A204.1 (cell line): Measurements from ENCODE around the gene UBE2V1.

Experiments used
- FAIRE-seq: peaks from 2 replicates; lab custom pipeline; 2012; peaks lifted over from hg19 to GRCh38; lab: Jason Lieb, UNC

UBE2V1 gene

DNA sequence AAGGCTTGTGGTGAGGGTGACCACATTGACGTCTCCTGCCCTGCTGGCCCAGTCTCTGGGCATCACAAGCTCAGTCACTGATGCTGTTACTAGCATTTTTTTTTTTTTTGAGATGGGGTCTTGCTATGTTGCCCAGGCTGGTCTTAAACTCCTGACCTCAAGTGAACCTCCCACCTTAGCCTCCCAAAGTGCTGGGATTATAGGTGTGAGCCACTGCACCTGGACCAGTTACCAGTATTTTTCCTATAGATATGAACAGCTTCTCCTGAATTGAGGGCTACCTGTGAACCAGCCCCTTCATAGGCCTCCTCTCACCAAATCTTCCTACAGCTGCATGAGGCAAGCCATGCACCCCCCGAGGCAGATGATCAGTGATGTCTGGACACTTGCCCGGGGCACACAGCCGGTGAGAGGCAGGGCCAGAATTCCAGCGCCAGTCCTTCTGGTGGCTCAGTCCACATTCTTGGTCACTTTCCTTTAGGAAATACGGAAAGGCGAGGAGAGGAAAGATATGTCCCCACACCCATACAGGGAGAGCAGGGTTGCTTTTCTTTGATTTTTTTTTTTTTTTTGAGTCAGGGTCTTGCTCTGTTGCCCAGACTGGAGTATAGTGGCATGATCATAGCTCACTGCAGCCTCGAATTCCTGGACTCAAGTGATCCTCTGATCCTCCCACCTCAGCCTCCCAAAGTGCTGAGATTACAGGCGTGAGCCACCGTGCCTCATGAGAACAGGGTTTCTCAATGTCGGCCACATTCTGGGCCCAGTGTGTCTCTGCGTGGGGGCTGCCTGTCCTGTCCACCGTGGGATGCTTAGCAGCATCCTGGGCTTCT is 50.7 kb downstream of the UBE2V1 start:
- no peak for FAIRE-seq

DNA sequence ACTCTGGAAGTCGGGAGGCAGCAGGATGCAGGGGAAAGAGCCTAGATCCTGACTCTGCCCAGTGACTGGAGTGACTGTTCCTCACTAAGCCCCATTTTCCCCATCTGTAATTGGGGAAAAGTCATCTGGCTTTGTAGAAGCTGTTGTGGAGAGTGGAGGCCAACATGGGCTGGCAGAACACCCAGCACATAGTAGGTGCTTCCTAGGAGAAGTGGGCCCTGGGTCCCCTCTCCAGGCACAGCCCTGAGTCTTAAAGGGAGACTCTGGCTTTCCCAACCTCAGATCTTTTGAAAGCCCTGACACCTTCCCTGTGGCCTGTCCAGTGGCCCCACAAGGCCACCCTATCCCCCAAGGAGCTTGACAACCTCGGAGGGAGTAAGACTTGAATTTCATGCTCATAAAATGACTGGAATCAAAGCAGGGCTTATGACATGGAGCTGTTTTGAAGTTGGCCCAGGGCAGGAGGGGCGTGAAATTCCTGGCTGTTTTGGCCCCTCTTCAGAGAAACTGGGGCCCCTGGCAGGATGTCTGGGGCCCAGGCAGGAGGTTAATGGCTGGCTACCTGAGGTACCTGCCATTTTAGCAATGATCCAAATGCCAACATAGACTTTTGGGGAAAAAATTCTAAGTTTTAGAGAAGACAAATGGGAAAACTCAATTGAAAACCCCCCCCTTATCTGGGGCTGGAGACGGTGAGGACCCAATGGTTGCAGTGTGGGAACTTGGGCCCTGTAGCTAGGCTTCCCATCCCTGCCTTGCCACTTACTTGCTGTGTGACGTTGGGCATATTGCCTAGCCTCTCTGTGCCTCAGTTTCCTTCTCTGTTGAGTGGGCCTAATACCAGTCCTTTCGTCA is 51.6 kb downstream of the UBE2V1 start:
- FAIRE-seq: no peak

DNA sequence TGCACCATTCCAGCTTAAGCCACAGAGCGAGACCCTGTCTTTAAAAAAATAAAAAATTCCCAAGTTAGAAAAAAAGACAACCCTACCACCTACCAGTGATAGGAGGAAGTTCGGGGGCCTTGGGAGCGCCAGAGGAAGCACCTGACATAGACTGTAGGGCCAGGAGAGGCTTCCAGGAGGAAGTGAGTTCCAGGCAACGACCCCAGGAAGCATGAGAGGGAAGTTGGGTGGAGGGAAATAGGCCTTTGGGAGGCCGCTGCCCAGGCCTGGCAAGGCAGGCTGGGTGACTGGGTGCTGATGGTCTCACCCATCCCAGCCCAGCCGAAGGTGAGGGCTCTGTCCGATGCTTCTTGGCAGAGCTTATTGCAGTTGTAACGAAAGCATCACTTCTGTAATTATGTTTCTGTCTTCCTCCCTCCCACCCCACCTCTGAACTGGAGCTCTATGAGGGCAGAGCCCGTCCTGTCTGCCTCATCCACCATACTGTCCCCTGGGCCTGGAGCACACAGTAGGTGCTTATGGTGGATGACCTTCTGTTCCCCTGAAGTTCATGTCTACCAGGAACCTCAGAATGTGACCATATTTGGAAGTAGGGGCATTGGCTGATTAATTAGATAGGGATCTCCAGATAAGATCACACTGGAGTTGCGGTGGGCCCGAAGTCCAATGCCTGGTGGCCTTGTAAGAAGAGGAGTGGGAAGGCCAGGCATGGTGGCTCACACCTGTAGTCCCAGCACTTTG is 54.1 kb downstream of the UBE2V1 start:
- FAIRE-seq: no peak

DNA sequence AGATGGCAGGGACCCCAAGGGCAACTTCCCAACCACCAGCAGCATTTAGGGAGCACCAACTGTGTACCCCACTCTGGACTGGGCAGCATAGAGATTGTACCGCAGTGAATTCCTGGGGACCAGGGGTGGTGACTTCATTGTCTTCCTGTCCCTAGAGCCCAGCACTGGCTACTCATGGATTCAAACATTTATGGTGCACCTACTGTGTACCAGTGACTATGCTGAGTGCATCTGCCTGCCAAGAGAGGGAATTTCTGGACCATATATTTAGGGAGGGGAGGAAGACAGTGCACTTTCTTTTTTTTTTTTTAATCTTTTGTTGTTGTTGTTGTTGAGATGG is 55.3 kb downstream of the UBE2V1 start:
- no peak for FAIRE-seq

DNA sequence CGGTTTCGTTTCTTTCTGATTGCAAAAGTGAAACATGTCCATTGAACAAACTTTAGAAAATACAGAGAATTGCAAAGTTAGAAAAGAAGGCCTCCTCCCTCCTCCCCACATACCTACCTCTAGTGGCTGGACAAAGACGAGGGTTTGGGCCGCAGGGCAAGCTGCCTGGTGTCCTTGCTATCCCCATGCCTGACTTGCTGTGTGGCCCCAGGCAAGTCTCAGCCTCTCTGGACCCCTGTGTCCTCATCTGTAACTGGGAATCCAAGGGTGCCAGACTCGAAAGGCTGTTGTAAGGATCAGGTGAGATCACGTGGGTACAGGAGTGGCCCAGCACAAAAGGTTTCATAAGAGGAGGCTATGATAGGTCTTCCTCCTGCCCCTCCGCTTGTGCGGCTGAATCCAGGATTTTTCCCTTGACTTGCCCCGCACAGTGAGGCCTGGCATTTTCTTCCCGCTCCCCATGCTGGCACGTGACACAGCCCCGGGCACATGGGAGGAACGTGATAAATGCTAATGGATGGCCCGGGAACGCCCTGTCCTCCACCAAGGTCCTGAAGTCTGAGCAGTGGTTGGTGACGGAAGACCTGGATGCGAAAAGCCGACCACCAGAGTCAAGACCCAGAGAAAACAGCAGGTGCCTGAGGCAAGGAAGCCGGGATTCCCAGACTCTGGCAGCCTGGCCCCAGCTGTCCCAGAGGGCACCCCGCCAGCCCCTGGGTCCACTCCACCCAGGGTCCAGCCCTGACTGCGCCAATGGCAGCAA is 55.8 kb downstream of the UBE2V1 start:
- FAIRE-seq: no peak

DNA sequence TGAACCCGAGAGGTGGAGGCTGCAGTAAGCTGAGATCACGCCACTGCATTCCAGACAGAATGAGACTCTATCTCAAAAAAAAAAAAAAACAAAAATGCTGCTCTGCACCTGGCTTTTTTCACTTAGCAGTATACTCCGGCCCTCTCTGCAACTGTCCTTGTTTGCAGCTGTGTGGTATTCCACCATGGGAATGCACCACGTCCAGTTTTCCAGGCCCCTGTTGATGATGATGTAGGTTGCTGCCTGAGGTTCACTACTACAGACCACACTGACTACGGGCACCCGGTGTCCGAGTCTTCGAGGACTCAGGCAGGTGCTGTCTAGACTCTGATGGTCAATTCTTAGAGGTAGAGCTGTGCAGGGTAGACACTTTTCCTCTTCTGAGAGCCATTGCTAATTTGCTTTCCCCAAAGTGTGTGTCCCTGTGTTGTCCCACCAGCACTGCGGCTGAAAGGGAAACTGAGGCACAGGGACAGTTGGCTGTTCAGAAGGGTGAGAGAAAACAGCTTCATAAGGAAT is 56.5 kb downstream of the UBE2V1 start:
- no peak for FAIRE-seq

DNA sequence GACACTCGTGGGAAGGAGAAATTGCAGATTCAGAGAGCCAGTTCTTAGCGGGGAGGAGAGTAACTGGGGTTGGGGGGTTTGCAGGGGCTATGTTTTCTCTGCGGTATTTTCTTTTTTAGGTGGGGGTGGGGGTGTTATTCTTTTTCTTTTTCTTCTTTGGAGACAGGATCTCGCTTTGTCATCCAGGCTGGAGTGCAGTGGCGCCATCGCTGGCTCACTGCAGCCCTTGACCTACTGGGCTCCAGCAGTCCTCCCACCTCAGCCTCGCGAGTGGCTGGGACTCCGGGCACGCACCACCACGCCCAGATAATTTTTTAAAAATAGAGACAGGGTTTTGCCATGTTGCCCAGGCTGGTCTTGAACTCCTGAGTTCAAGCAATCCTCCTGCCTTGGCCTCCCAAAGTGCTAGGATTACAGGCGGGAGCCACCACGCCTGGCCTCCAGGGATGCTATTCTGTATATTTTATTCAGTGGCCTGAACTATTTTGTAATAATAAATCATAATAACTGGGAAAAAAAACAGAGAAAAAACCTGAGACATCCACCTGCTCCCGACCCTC is 57.3 kb downstream of the UBE2V1 start:
- no peak for FAIRE-seq

DNA sequence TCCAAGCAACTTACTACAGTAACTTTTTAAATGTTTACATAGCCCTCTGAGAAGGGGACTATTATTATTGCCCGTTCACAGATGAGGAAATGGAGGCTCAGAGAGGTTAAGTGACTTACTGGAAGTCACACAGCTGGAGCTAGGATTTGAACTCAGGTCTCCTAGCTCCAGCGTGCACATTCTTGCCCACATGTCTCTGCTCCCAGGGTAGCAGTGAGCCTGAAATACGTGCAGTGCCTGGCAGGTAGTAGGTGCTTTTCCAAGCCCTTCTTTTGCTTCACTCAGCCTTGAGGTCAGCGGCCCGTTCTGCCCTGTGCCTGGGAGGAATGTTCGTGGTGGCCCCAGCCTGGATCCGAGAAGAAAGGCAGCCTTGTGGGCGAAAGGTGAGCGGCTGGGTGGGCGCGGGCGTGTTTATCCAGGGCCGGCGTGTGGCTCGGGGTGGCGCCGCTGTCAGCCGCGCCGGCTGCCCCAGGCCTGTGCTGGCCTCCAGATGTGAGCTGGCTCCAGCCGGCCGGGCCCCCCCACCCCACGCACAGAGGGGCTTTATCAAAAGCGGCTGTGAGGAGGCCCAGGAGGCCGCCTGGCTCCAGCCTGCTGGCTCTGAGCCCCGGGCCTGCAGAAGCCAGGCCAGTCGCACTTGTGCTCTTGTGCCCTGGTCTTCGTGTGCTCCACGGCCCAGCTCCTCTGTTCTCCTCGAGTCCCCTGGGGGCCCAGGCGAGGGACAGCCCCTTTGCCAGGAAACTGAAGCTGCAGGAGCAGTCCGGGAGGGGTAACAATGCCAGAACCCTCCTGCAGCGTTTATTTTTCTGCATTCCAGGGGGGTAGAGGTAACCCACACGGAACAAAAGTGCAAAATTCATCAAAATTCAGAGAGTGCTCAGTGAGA is 58.1 kb downstream of the UBE2V1 start:
- FAIRE-seq: no peak

DNA sequence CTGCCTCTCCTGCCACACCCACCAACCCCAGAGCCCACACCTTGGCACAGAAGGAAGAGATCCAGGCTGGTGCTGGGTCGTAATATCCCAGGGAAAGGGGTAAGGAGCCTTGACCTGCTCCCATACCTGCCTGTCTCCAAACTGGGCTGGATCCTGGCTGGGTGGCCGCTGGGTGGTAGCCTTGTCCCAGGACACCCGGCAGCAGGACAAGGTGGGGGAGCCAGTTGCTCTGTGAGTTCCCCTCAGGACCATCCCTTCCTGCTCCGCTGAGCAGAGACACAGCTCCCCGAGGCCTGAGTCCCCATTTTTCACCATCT is 58.8 kb downstream of the UBE2V1 start:
- no peak for FAIRE-seq

DNA sequence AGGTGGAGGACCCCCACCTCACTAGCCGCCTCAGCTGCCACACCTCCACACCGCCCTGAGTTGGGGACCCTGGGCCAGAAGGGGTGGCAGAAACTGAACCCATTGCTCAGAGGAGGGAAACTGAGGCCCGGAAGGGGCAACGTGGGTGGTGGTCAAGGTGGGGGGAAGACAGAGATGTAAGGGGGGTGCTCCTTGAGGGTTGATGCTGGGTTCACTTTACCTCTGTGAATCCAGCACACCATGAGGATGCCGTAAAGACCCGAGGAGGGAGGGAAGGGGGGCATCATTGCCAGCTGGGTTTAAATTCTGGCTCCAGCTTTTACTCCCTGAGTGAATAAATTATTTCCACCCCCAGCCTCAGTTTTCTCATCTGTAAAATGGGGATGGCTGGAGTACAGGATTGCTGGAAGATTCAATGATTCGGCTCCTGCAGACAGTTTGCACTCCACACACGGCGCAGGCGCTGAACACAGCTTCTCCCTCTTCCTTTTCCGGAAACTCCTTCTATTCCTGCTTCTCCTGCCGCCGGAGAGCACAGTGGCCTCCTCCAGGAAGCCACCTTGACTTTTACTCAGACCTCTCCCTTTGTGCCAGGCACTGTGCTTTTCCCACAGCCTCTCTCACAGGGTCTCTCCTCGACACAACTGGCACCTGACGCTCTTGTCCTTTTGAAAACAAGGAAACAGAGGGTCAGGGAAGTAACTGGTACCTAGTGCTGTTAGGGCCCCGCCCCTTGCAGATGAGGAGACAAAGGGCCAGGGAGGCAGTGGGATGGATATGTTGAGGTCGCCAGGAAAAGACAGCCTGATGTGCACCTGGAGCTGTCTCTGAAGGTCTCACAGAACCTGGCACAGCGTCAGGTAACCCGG is 59.4 kb downstream of the UBE2V1 start:
- FAIRE-seq: no peak

DNA sequence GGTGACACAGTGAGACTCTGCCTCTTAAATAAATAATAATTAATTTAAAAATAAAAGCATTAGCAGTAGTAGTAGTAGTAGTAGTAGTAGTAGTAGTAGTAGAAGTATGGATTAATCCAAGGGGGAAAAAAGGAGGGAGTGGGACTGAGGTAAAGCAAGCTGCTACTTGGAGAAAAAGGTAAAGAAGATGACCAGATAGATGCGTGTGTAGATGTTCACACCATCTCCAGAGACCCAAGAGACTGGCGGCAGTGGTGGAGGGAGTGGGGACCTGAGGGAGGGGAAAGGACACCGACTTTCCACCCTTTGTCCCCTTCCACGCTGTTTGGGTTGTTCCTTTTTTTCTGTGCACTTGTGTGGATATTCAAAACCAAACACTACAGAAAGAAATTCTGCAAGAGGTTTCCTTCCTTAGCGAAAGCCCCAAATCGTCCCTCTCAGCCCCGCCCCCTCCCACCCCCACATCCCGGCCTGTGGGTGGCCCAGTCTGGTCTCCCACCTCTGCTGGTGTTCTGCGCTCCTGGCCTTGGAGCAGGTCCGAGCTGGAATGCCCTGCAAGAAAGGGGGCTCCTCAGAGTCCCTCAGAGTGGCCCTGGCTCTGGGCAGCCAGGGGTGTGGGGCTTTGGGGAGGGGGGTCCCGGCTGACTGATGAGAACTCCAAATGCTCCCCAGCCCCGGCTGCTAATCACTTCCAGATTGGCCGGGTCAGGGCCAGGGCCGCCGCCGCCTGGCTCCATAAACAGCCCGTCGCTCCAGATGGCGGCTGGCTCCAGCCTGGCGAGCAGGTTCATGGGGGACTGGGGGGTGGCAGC is 60.2 kb downstream of the UBE2V1 start:
- FAIRE-seq: no peak

DNA sequence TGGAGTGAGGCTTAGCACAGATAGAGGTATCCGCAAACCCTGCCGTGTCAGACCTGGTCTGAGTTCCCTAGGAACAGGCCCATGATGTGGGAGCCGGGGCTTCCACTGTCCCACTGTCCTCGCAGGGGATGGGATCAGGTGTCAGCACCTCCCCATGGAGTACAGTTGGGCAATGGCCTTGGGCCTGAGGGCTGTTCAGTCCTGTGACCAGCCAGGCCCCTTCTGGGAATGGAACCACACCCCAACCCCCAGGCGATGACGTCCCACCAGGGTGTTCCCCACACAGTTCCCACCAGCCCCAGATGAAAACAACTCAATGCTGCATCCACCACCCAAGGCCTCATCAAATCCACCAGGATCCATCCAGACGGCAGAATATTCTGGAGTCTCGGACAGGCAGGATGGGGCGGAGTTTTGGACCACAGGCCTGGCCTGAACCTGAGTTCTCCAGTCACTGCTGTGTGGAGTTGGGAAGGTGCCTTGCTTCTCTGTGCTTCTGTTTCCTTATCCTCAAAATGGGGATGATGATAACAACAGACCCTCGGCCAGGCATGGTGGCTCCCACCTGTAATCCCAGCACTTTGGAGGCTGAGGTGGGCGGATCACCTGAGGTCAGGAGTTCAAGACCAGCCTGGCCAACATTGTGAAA is 62.2 kb downstream of the UBE2V1 start:
- no peak for FAIRE-seq

DNA sequence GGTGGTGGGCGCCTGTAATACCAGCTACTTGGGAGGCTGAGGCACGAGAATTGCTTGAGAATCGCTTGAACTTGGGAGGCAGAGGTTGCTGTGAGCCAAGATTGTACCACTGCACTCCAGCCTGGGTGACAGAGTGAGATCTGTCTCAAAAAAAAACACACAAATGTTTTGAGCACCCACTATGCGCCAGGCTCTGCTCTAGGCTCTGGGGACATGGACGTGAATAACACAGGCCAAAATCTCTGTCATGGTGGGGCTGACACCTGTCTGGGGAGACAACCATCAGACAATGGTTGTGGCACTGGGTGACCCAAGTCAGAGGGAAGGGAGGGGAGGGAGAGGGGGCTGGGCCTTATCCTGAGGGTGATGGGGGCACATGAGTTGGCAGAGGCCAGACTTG is 62.7 kb downstream of the UBE2V1 start:
- FAIRE-seq: no peak

DNA sequence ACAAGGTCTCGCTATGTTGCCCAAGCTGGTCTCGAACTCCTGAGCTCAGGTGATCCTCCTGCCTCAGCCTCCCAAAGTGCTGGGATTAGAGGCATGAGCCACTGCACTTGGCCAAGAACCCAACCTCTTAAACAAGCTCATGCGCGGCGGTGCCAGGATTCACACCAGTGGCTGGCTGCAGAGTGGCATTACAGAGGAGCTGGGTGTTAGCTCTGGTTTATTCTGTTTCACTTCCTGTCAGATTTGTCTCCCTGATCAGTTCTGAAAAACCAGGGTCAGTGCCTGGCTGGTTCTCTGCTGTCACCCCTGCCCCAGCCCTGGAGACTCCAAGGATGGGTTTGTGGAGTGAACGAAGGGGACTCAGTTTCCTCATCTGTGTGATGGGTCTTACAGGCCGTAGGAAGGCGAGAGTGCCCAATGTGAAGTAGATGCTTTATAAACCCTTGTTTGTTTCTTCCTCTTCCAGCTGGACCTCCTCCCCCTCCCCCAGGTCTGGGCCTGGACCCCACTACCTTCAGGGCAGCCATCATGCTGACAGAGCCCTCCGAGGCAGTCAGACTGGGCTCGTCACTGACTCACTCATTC is 63.4 kb downstream of the UBE2V1 start:
- FAIRE-seq: no peak

DNA sequence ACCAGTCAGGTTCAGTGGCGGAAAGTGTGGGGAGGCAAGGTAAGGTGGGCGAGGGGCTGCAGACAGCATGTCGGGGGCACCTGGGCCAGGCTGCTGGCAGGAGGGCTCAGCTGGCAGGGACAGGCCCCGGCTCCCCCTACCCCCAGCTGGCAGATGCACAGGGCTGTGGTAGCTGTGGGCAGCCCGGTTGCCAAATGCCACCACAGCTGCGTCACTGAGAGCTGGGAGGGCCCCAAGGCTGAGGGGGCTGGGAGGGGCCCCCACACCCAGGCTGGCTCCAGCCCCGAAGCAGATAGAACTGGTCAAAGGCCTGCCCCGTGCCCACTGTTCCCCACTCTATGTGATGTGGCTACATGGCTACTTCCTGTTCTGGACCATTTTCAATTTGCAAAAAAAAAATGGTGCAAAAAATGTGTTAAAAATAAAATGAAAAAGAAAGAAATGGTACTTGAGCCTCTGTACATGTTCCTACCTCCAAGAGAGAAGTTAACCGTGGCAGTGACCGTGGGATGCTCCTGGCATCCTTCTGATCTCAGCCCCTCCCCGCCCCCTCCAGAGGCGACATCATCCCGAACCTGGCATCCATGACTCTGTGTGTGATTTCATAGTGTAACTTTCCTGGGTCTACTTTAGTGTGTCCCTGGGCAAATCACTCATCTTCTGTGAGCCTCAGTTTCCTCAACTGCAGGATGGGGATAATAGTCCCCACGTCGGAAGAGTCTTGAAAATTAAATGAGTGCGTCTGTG is 64.4 kb downstream of the UBE2V1 start:
- no peak for FAIRE-seq

DNA sequence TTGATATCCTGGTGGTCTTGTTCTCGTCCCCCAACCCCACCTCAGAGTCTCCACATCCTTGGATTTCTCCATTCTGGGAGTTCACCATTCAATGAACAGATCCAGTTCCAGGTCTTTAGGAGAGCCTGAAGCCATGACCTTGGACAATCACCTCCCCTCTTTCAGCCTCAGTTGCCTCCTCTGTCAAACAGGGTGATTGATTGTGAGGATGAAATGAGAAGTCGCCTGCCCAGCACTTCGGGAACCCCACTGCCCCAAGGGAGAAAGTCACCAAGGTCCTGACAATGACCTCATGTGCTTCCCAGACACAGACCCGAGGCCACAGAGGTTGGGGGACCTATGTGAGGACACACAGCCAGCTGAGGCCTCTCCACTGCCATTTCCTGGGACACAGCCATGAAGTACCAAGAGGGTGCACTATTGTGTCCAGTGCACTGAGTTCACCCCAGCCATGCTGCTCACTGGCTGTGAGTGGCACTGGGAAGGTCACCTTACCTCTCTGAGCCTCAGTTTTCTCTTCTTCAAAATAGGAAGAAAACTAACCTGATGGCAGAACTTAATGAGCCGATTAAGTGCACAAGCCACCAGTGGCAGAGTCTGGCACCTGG is 68.5 kb downstream of the UBE2V1 start:
- no peak for FAIRE-seq
